ENCODE results near the gene APOF.
A peak's percentile ranks its signal among the peaks of the same experiment; 100 is the strongest.

APOF gene

DNA sequence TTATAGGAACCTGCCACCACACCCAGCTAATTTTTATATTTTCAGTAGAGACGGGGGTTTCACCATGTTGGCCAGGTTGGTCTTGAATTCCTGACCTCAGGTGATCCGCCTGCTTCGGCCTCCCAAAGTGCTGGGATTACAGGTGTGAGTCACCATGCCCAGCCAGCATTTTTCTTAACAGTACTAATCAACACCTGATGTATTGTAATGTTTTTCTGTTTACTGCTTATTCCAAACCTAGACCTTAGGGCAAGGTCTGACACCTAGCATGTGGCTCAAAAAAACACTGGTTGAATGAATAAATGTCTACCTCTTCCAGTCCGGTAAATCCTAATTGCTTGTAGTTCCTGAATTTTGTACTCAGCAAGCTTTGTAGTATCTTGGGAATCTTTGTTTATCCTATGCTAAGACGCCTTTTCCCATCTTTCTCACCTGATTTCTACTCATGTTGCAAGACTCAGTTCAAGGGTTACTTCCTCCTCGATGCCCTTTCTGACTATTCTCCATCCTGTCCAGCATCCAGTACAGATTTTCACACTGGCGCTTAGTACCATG, 31.6 kb downstream of the APOF start:
- CTCF ChIA-PET, result no interaction called here
- H3K27ac ChIP-seq (ENCODE audit: extremely low read depth, low read depth, low read length), result no peak overlapping the region
- H3K4me1 ChIP-seq (ENCODE audit: control insufficient read depth, insufficient read depth, low read length), result peaks cover 5% of the 10 kb centered on the region
- POLR2A ChIA-PET, result interaction anchor here (1.9 kb wide), 1 partner anchor 15 kb away, joined by 7 read pairs; the partner anchor contains the start of gene CNPY2
- TF ChIP-seq ZNF416 (tag by site-specific recombination; IDR thresholded peaks at IDR 0.05), result no peak
- no peak for TF ChIP-seq ZSCAN16 (tag by site-specific recombination; IDR thresholded peaks at IDR 0.05)
- no peak for TF ChIP-seq ZBTB1 (tag by site-specific recombination; IDR thresholded peaks at IDR 0.05)
- no peak for TF ChIP-seq ZNF324 (tag by site-specific recombination; IDR thresholded peaks at IDR 0.05)
- no peak for TF ChIP-seq ZNF19 (tag by site-specific recombination; IDR thresholded peaks at IDR 0.05; ENCODE audit: low read depth)
- TF ChIP-seq ZBTB48 (tag by site-specific recombination; IDR thresholded peaks at IDR 0.05), result no peak
- TF ChIP-seq, protein P1, sequence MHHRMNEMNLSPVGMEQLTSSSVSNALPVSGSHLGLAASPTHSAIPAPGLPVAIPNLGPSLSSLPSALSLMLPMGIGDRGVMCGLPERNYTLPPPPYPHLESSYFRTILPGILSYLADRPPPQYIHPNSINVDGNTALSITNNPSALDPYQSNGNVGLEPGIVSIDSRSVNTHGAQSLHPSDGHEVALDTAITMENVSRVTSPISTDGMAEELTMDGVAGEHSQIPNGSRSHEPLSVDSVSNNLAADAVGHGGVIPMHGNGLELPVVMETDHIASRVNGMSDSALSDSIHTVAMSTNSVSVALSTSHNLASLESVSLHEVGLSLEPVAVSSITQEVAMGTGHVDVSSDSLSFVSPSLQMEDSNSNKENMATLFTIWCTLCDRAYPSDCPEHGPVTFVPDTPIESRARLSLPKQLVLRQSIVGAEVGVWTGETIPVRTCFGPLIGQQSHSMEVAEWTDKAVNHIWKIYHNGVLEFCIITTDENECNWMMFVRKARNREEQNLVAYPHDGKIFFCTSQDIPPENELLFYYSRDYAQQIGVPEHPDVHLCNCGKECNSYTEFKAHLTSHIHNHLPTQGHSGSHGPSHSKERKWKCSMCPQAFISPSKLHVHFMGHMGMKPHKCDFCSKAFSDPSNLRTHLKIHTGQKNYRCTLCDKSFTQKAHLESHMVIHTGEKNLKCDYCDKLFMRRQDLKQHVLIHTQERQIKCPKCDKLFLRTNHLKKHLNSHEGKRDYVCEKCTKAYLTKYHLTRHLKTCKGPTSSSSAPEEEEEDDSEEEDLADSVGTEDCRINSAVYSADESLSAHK (tag by site-specific recombination; IDR thresholded peaks at IDR 0.05), result no peak
- no peak for TF ChIP-seq ZNF555 (tag by site-specific recombination; conservative IDR thresholded peaks at IDR 0.05)
- TF ChIP-seq ZNF560 (tag by site-specific recombination; IDR thresholded peaks at IDR 0.05; ENCODE audit: borderline replicate concordance), result no peak
- no peak for TF ChIP-seq ZBTB20 (tag by site-specific recombination; IDR thresholded peaks at IDR 0.05)
- no peak for TF ChIP-seq ZNF155 (tag by site-specific recombination; IDR thresholded peaks at IDR 0.05)
- no peak for TF ChIP-seq ZNF157 (tag by site-specific recombination; IDR thresholded peaks at IDR 0.05)
- no peak for TF ChIP-seq SALL2 (tag by site-specific recombination; IDR thresholded peaks at IDR 0.05; ENCODE audit: borderline replicate concordance)
- TF ChIP-seq, protein P2, sequence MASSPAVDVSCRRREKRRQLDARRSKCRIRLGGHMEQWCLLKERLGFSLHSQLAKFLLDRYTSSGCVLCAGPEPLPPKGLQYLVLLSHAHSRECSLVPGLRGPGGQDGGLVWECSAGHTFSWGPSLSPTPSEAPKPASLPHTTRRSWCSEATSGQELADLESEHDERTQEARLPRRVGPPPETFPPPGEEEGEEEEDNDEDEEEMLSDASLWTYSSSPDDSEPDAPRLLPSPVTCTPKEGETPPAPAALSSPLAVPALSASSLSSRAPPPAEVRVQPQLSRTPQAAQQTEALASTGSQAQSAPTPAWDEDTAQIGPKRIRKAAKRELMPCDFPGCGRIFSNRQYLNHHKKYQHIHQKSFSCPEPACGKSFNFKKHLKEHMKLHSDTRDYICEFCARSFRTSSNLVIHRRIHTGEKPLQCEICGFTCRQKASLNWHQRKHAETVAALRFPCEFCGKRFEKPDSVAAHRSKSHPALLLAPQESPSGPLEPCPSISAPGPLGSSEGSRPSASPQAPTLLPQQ (tag by site-specific recombination; IDR thresholded peaks at IDR 0.05), result no peak
- peaks cover 5 to 28% of the 10 kb centered on the region in 2 experiments for H3K36me3 ChIP-seq (ENCODE audit: control insufficient read depth in 2 of 2, insufficient read depth in 1 of 2, low read length in 2 of 2)
- H3K4me3 ChIP-seq (ENCODE audit: low read depth, low read length), result no peak overlapping the region
- no peaks in the 10 kb centered on the region for H3K9me3 ChIP-seq (ENCODE audit: control insufficient read depth, insufficient read depth, low read depth, low read length)

DNA sequence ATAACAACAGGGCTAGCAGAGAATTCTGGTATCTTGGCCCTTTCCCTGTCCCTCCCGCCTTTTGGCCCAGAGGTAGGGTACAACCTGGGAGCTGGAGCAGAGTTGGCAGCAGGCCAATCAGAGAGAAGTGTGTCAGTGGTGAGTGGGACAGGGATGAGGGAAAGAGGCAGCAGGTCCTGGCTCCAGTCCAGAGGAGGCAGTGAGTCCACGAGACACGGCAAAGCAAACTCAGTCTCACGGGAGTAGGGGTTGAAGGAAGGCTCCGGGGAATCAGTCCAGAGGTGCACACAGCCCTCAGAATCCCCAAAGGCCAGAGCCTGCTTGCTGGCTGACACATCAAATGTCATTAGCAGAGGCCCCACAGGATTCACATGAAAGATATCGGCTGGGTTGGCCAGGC, 36.1 kb downstream of the APOF start:
- TF ChIP-seq ZNF394 (tag by site-specific recombination; IDR thresholded peaks at IDR 0.05; ENCODE audit: borderline replicate concordance) (no peak), ZNF544 (tag by site-specific recombination; IDR thresholded peaks at IDR 0.05) (peak; percentile 36; the same call in 1 of the 2 replicates), RBAK (tag by site-specific recombination; IDR thresholded peaks at IDR 0.05) (no peak), GLIS2 (tag by site-specific recombination; IDR thresholded peaks at IDR 0.05) (no peak)
- TF ChIP-seq, protein P3, sequence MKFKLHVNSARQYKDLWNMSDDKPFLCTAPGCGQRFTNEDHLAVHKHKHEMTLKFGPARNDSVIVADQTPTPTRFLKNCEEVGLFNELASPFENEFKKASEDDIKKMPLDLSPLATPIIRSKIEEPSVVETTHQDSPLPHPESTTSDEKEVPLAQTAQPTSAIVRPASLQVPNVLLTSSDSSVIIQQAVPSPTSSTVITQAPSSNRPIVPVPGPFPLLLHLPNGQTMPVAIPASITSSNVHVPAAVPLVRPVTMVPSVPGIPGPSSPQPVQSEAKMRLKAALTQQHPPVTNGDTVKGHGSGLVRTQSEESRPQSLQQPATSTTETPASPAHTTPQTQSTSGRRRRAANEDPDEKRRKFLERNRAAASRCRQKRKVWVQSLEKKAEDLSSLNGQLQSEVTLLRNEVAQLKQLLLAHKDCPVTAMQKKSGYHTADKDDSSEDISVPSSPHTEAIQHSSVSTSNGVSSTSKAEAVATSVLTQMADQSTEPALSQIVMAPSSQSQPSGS (tag by site-specific recombination; IDR thresholded peaks at IDR 0.05; ENCODE audit: low read depth), result no peak
- Histone ChIP-seq H3K4me3 (ENCODE audit: low read depth, low read length) (no peak overlapping the region), H3K27ac (ENCODE audit: extremely low read depth, low read depth, low read length) (no peak overlapping the region), H3K36me3 (ENCODE audit: control insufficient read depth in 2 of 2, insufficient read depth in 1 of 2, low read length in 2 of 2) (peaks cover 19 to 71% of the 10 kb centered on the region in 2 experiments), H3K4me1 (ENCODE audit: control insufficient read depth, insufficient read depth, low read length) (no peaks in the 10 kb centered on the region), H3K9me3 (ENCODE audit: control insufficient read depth, insufficient read depth, low read depth, low read length) (no peaks in the 10 kb centered on the region)
- ChIA-PET CTCF (no interaction called here), POLR2A (no interaction called here)
